Keratinocyte (primary cell): ENCODE measurements around the gene HMCN2. TPM values are rescaled to one million over a fixed set of nuclear protein-coding genes. Genes with fewer than 3 reads are reported as not detected.

Experiments
- DNase-seq: peaks from one replicate; pipeline ENCODE4 v3.0.0-alpha.2; 2011; ENCODE audit warnings: low read depth, missing footprints, low spot score
- FAIRE-seq: peaks from 2 replicates; lab custom pipeline; 2011; peaks lifted over from hg19 to GRCh38; lab: Jason Lieb, UNC
- H2AFZ ChIP-seq: 2 replicates; pipeline ENCODE4 v1.6.0; 2012; ENCODE audit warnings: low read length, control low read depth, inconsistent platforms; ENCODE audit not compliant: control insufficient read depth
- H3K27ac ChIP-seq: 2 replicates; pipeline ENCODE4 v1.5.1; 2011; ENCODE audit warnings: low read length; ENCODE audit not compliant: control insufficient read depth, insufficient read depth
- H3K27me3 ChIP-seq: 3 replicates; pipeline ENCODE4 v1.6.0; 2011; ENCODE audit warnings: low read length; ENCODE audit not compliant: control insufficient read depth, insufficient read depth; ENCODE audit errors: extremely low read depth
- H3K36me3 ChIP-seq, 2 experiments: 2 replicates in 1 of 2; 3 replicates in 1 of 2; pipeline ENCODE4 v1.5.1; 2011; ENCODE audit warnings: low read length in 2 of 2, mild to moderate bottlenecking in 1 of 2; ENCODE audit not compliant: control insufficient read depth in 2 of 2, insufficient read depth in 2 of 2; ENCODE audit errors: extremely low read depth in 1 of 2
- H3K4me1 ChIP-seq: 3 replicates; pipeline ENCODE4 v1.5.1; 2011; ENCODE audit warnings: low read length; ENCODE audit not compliant: control insufficient read depth, insufficient read depth; ENCODE audit errors: extremely low read depth
- H3K4me2 ChIP-seq: 3 replicates; pipeline ENCODE4 v1.6.0; 2011; ENCODE audit warnings: low read depth, low read length; ENCODE audit not compliant: control insufficient read depth, insufficient read depth; ENCODE audit errors: extremely low read depth
- H3K4me3 ChIP-seq, 3 experiments: fragments of 200-600 bp in 1 of 3; sonication (generic) in 1 of 3; 2 replicates in 2 of 3; 3 replicates in 1 of 3; pipeline ENCODE4 v1.5.1; 2011 to 2016; ENCODE audit warnings: low read length in 3 of 3, mild to moderate bottlenecking in 3 of 3, control low read depth in 2 of 3, inconsistent platforms in 1 of 3, low read depth in 1 of 3, mixed read lengths in 1 of 3, mixed run types in 1 of 3, moderate library complexity in 1 of 3; ENCODE audit not compliant: control insufficient read depth in 2 of 3, insufficient read depth in 2 of 3; ENCODE audit errors: extremely low read depth in 1 of 3
- H3K79me2 ChIP-seq: 2 replicates; pipeline ENCODE4 v1.6.0; 2012; ENCODE audit warnings: low read length; ENCODE audit not compliant: control insufficient read depth, insufficient read depth
- H3K9ac ChIP-seq: 3 replicates; pipeline ENCODE4 v1.6.0; 2011; ENCODE audit warnings: low read length; ENCODE audit not compliant: control insufficient read depth, insufficient read depth; ENCODE audit errors: extremely low read depth
- H3K9me1 ChIP-seq: 3 replicates; pipeline ENCODE4 v1.6.0; 2011; ENCODE audit warnings: low read length; ENCODE audit not compliant: control insufficient read depth, insufficient read depth; ENCODE audit errors: extremely low read depth
- H3K9me3 ChIP-seq: 2 replicates; pipeline ENCODE4 v1.5.1; 2012; ENCODE audit warnings: low read depth, low read length; ENCODE audit not compliant: control insufficient read depth
- H4K20me1 ChIP-seq: 3 replicates; pipeline ENCODE4 v1.6.0; 2011; ENCODE audit warnings: low read length; ENCODE audit not compliant: control insufficient read depth, insufficient read depth; ENCODE audit errors: extremely low read depth
- CTCF ChIP-seq, 3 experiments: IDR thresholded peaks in 1 of 3; conservative IDR thresholded peaks in 1 of 3; optimal IDR thresholded peaks in 1 of 3; 2 replicates in 2 of 3; 3 replicates in 1 of 3; pipeline versions ENCODE3 to v1.5.1; 2011; ENCODE audit warnings: low read length in 3 of 3, mild to moderate bottlenecking in 3 of 3, moderate library complexity in 2 of 3, control low read depth in 1 of 3, inconsistent platforms in 1 of 3; ENCODE audit not compliant: insufficient read depth in 2 of 3; ENCODE audit errors: extremely low read depth in 1 of 3
- EZH2 ChIP-seq: IDR thresholded peaks from one replicate; pipeline ENCODE4 v1.6.1; 2012; ENCODE audit warnings: inconsistent platforms, mild to moderate bottlenecking, low read length, moderate library complexity
- dilution Hi-C: fragments of 300-500 bp; cut with MboI; formaldehyde crosslinking; loops from one replicate; pipeline ENCODE4 v1.7.0; 2020; ENCODE audit warnings: low sequenced_read_pairs; ENCODE audit not compliant: extremely low pct_ligation_motif_present
- polyA plus RNA-seq, 5 experiments: library from polyadenylated mRNA; depleted of rRNA in 3 of 5; stranded (reverse) in 3 of 5; stranded (forward) in 1 of 5; unstranded in 1 of 5; fragments of >200 nt; gene quantifications; 1 replicate in 1 of 5; 2 replicates in 3 of 5; 3 replicates in 1 of 5; pipeline versions ENCODE4 v1.2.1 to v1.2.3, GENCODE V29; 2011 to 2012; ENCODE audit warnings: missing spikeins in 2 of 5, low read depth in 1 of 5, low replicate concordance in 1 of 5

Gene HMCN2
- polyA plus RNA-seq, 1 donor (not counting 4 experiments of a cell fraction or from before 2014, with no cell fraction given), result not detected

- no peaks in the 10 kb centered on the region for H3K36me3 ChIP-seq
- TF ChIP-seq CTCF (optimal IDR thresholded peaks at IDR 0.05 in 1 of 3, IDR thresholded peaks at IDR 0.05 in 1 of 3, conservative IDR thresholded peaks at IDR 0.05 in 1 of 3; ENCODE audit: extremely low read depth in 1 of 3, insufficient read depth in 2 of 3, low read length in 3 of 3) (no peak), EZH2 (no peak)
- FAIRE-seq, result no peak
These were observed 179.9 kb downstream of the HMCN2 start for GRCh38 chr9:130445268-130445983.

GRCh38 chr9:130446101-130446861, 180.7 kb downstream of the HMCN2 start:
- peaks cover 16% of the 10 kb centered on the region for H3K27me3 ChIP-seq
- dilution Hi-C loops, result no loop called here
- H3K27ac ChIP-seq, result peak overlapping the region; percentile 14
- H2AFZ ChIP-seq, result no peak overlapping the region
- no peaks in the 10 kb centered on the region for H3K9me3 ChIP-seq
- H3K9me1 ChIP-seq, result no peaks in the 10 kb centered on the region
- no peaks in the 10 kb centered on the region for H3K36me3 ChIP-seq
- peak overlapping the region; percentile 33 for H3K9ac ChIP-seq
- no peak for TF ChIP-seq EZH2
- TF ChIP-seq CTCF (optimal IDR thresholded peaks at IDR 0.05 in 1 of 3, IDR thresholded peaks at IDR 0.05 in 1 of 3, conservative IDR thresholded peaks at IDR 0.05 in 1 of 3; ENCODE audit: extremely low read depth in 1 of 3, insufficient read depth in 2 of 3, low read length in 3 of 3), result no peak
- H3K4me2 ChIP-seq, result peak overlapping the region; percentile 87
- H3K4me3 ChIP-seq, result peak overlapping the region in 1 of 3 experiments; percentile 69
- H3K4me1 ChIP-seq, result peaks cover 41% of the 10 kb centered on the region
- no peak for DNase-seq
- no peaks in the 10 kb centered on the region for H3K79me2 ChIP-seq
- FAIRE-seq, result no peak
- no peaks in the 10 kb centered on the region for H4K20me1 ChIP-seq

More at GRCh38 chr9:130445268-130445983, 179.9 kb downstream of the HMCN2 start:
- no peaks in the 10 kb centered on the region for H4K20me1 ChIP-seq
- no peaks in the 10 kb centered on the region for H3K79me2 ChIP-seq
- no peaks in the 10 kb centered on the region for H3K9me1 ChIP-seq
- peak overlapping the region; percentile 46 for H2AFZ ChIP-seq
- peak overlapping the region; percentile 14 for H3K27ac ChIP-seq
- no peak for DNase-seq
- H3K4me3 ChIP-seq, result peak overlapping the region; percentile 51 to 69 (median 65)
- peak overlapping the region; percentile 63 for H3K9ac ChIP-seq
- peaks cover 1% of the 10 kb centered on the region for H3K9me3 ChIP-seq
- H3K4me2 ChIP-seq, result peak overlapping the region; percentile 87
- peaks cover 35% of the 10 kb centered on the region for H3K4me1 ChIP-seq
- dilution Hi-C loops, result no loop called here
- H3K27me3 ChIP-seq, result peaks cover 16% of the 10 kb centered on the region
